K562 (cell line): ENCODE results near the gene TCAP. TPM values are rescaled to one million over a fixed set of nuclear protein-coding genes. Genes with fewer than 3 reads are reported as not detected.

ENCODE experiments used
- CHAMP1 ChIP-seq: fragments of 450-650 bp; IDR thresholded peaks from 2 replicates; pipeline ENCODE4 v1.6.1; 2016; ENCODE audit warnings: mild to moderate bottlenecking
- CHD2 ChIP-seq: IDR thresholded peaks from 2 replicates; pipeline ENCODE4 v1.6.1; 2011; ENCODE audit warnings: low read depth, low read length
- CUX1 ChIP-seq: fragments of 200-800 bp; sonication (Bioruptor generic); IDR thresholded peaks from 2 replicates; pipeline ENCODE4 v1.6.1; 2016; ENCODE audit warnings: missing genetic modification characterization, missing compliant biosample characterization
- HCFC1 ChIP-seq: IDR thresholded peaks from 2 replicates; pipeline ENCODE4 v1.6.1; 2012; ENCODE audit warnings: low read depth, low read length, improper control_type of control experiment
- MLLT1 ChIP-seq, 2 experiments: fragments of 450-650 bp; IDR thresholded peaks; 2 replicates each; pipeline ENCODE4 v1.6.1; 2016
- REST ChIP-seq, 2 experiments: fragments of 450-650 bp; formaldehyde crosslinking in 1 of 2; IDR thresholded peaks; 2 replicates each; pipeline versions ENCODE4 v1.4.0 to v1.6.1; 2014 to 2020; ENCODE audit warnings: mild to moderate bottlenecking in 2 of 2, borderline replicate concordance in 1 of 2, low read depth in 1 of 2
- TAF15 ChIP-seq: fragments of 200-400 bp; formaldehyde crosslinking; IDR thresholded peaks from 2 replicates; pipeline ENCODE4 v1.6.1; 2017; ENCODE audit warnings: mild to moderate bottlenecking, low read depth, low read length, moderate library complexity
- ZNF124 ChIP-seq: sonication (generic); formaldehyde crosslinking; IDR thresholded peaks from 2 replicates; pipeline ENCODE4 v1.8.1; 2022; ENCODE audit warnings: missing genetic modification reagents
- polyA plus RNA-seq, 8 experiments: library from polyadenylated mRNA; depleted of rRNA in 4 of 8; stranded (reverse) in 5 of 8; unstranded in 3 of 8; fragments of >200 nt; fragmentation: Nextera tagmentation in 2 of 8; fragmentation: Illumina TruSeq in 1 of 8; extraction: Ambion mirVana in 2 of 8; extraction: Trizol in 1 of 8; gene quantifications; 2 replicates each; pipeline versions ENCODE4 v1.2.1 to v1.2.3, GENCODE V29; 2011 to 2014; ENCODE audit warnings: inconsistent platforms in 1 of 8, missing spikeins in 1 of 8
- total RNA-seq, 7 experiments: library from RNA; depleted of rRNA in 6 of 7; stranded (reverse); fragments of >200 nt in 6 of 7; fragmentation: Illumina TruSeq in 2 of 7; extraction: Trizol in 2 of 7; gene quantifications; 2 replicates each; pipeline versions ENCODE4 v1.2.1 to v1.2.3, GENCODE V29; 2011 to 2021; ENCODE audit warnings: low replicate concordance in 1 of 7

TCAP gene
- total and polyA plus RNA-seq, 9 of the 15 experiments (the other 6 are each of a cell fraction or from before 2014, with no cell fraction given), result 0.33 to 1.4 (median 0.82) TPM; not detected in 2

GRCh38 chr17:39621523-39622379, 43.4 kb upstream of the TCAP start (continued):
- TF ChIP-seq REST (IDR thresholded peaks at IDR 0.05; ENCODE audit: borderline replicate concordance) (peak; percentile 97), REST (CRISPR knock-in tag; IDR thresholded peaks at IDR 0.05; ENCODE audit: low read depth) (peak; percentile 80; the same call in 1 of the 2 replicates), MLLT1 (IDR thresholded peaks at IDR 0.05) (peak in 1 of 2 experiments; percentile 97; a peak in 2 of 4 replicates), HCFC1 (peak; percentile 48), CUX1 (CRISPR knock-in tag) (no peak), TAF15 (no peak), CHD2 (no peak), ZNF124 (CRISPR knock-in tag) (no peak), CHAMP1 (no peak)
